ENCODE measurements around the gene SUSD1.

GRCh38 chr9:112104901-112105300 is 70.2 kb downstream of the SUSD1 start:
- TF ChIP-seq CTCF (IDR thresholded peaks at IDR 0.05) (no peak), ZFX (IDR thresholded peaks at IDR 0.05; ENCODE audit: borderline replicate concordance) (no peak)
